GM06990 (cell line): Measurements from ENCODE around the gene MOB3B.

ENCODE experiments used
- DNase-seq: peaks from one replicate; pipeline ENCODE4 v3.0.0-alpha.2; 2011; ENCODE audit not compliant: insufficient read length; ENCODE audit errors: extremely low read depth
- H3K27me3 ChIP-seq: replicated peaks from 2 replicates; pipeline ENCODE4 v1.6.0; 2011; ENCODE audit warnings: low read length; ENCODE audit not compliant: control insufficient read depth, insufficient read depth
- H3K36me3 ChIP-seq: 2 replicates; pipeline ENCODE4 v1.5.1; 2011; ENCODE audit warnings: low read length; ENCODE audit not compliant: control insufficient read depth, insufficient read depth
- H3K4me3 ChIP-seq: replicated peaks from 2 replicates; pipeline ENCODE4 v1.5.1; 2011; ENCODE audit warnings: low read depth, mild to moderate bottlenecking, control low read depth, low read length
- CTCF ChIP-seq: IDR thresholded peaks from 2 replicates; pipeline ENCODE4 v1.5.1; 2011; ENCODE audit warnings: low read length, control low read depth, mild to moderate bottlenecking, inconsistent platforms; ENCODE audit not compliant: insufficient read depth, poor library complexity, severe bottlenecking

The MOB3B gene

GRCh38 chr9:27482709-27483108 lies 46.9 kb downstream of the MOB3B start:
- no peaks in the 10 kb centered on the region for H3K27me3 ChIP-seq
- H3K36me3 ChIP-seq = no peaks in the 10 kb centered on the region
- H3K4me3 ChIP-seq = no peak overlapping the region
- DNase-seq = no peak
- no peak for TF ChIP-seq CTCF

GRCh38 chr9:27478322-27478721 lies 51.3 kb downstream of the MOB3B start:
- no peak overlapping the region for H3K4me3 ChIP-seq
- H3K36me3 ChIP-seq = no peaks in the 10 kb centered on the region
- no peak for TF ChIP-seq CTCF
- H3K27me3 ChIP-seq = no peaks in the 10 kb centered on the region
- DNase-seq = no peak

- DNase-seq = no peak
- H3K27me3 ChIP-seq = no peaks in the 10 kb centered on the region
- no peaks in the 10 kb centered on the region for H3K36me3 ChIP-seq
- no peak for TF ChIP-seq CTCF
- H3K4me3 ChIP-seq = no peak overlapping the region
Measured at GRCh38 chr9:27476870-27477515, 52.6 kb downstream of the MOB3B start.

GRCh38 chr9:27475057-27475595 lies 54.5 kb downstream of the MOB3B start:
- DNase-seq = no peak
- Histone ChIP-seq H3K4me3 (no peak overlapping the region), H3K36me3 (no peaks in the 10 kb centered on the region), H3K27me3 (no peaks in the 10 kb centered on the region)
- TF ChIP-seq CTCF = no peak

GRCh38 chr9:27474305-27474704 lies 55.3 kb downstream of the MOB3B start:
- H3K27me3 ChIP-seq = no peaks in the 10 kb centered on the region
- H3K4me3 ChIP-seq = no peak overlapping the region
- no peak for DNase-seq
- H3K36me3 ChIP-seq = no peaks in the 10 kb centered on the region
- TF ChIP-seq CTCF = no peak
